ENCODE data around the gene MCTP2.

MCTP2 gene

DNA sequence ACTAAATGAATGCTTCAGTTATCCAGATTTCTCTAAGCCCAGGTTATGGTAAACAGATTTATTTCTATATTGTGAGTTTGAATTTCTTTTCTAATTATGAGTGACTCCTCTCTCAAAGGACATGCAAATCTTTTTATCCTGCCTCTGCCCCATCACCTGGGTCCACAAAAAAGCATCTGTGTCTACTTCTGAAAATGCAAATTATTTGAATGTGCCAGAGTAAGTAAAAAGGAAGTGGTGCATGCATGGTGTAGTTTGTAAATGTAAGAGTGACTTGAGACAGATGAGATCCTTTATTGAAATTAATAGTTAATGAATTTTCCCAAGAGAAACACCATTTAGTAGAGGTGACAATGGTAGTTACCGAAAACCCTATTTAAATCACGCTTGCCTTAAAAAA, 26.9 kb downstream of the MCTP2 start:
- no peak for TF ChIP-seq FOXP2 (optimal IDR thresholded peaks at IDR 0.05; ENCODE audit: borderline replicate concordance, extremely low read depth, extremely low read length, insufficient read depth)
- no peak for TF ChIP-seq POLR2AphosphoS5 (IDR thresholded peaks at IDR 0.05; ENCODE audit: low read depth, low read length)
- TF ChIP-seq TAF1 (IDR thresholded peaks at IDR 0.05; ENCODE audit: borderline replicate concordance, insufficient read depth, low read length): no peak
- no peak for TF ChIP-seq SIN3A (IDR thresholded peaks at IDR 0.05; ENCODE audit: borderline replicate concordance, insufficient read depth, low read length)
- TF ChIP-seq REST (IDR thresholded peaks at IDR 0.05; ENCODE audit: insufficient read depth in 1 of 2, low read depth in 2 of 2, low read length in 2 of 2): no peak

GRCh38 chr15:94259121-94259751, 27.9 kb downstream of the MCTP2 start:
- TF ChIP-seq FOXP2 (optimal IDR thresholded peaks at IDR 0.05; ENCODE audit: borderline replicate concordance, extremely low read depth, extremely low read length, insufficient read depth): no peak
- TF ChIP-seq TAF1 (IDR thresholded peaks at IDR 0.05; ENCODE audit: borderline replicate concordance, insufficient read depth, low read length): no peak
- no peak for TF ChIP-seq SIN3A (IDR thresholded peaks at IDR 0.05; ENCODE audit: borderline replicate concordance, insufficient read depth, low read length)
- no peak for TF ChIP-seq REST (IDR thresholded peaks at IDR 0.05; ENCODE audit: insufficient read depth in 1 of 2, low read depth in 2 of 2, low read length in 2 of 2)
- no peak for TF ChIP-seq POLR2AphosphoS5 (IDR thresholded peaks at IDR 0.05; ENCODE audit: low read depth, low read length)

DNA sequence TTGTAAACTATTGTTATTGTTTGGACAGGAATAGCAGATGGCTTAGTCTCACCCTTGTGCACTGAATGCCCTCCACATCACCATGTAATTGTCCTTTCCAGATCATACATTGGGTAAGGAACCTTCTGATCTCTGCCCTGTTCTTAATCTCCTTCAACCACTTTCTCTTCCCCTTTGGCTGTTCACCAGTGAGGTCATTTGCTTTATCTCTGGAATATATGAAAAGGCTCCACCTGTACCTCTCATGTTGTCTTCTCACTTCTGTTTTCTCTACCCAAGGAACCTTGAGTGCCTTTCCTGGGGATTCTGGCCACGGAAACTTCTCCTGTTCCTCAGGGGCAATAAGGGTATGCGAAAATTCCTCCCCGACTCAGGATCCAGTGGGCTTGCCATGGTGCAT, 28.5 kb downstream of the MCTP2 start:
- TF ChIP-seq POLR2AphosphoS5 (IDR thresholded peaks at IDR 0.05; ENCODE audit: low read depth, low read length) (no peak), SIN3A (IDR thresholded peaks at IDR 0.05; ENCODE audit: borderline replicate concordance, insufficient read depth, low read length) (no peak), TAF1 (IDR thresholded peaks at IDR 0.05; ENCODE audit: borderline replicate concordance, insufficient read depth, low read length) (no peak), FOXP2 (optimal IDR thresholded peaks at IDR 0.05; ENCODE audit: borderline replicate concordance, extremely low read depth, extremely low read length, insufficient read depth) (no peak), REST (IDR thresholded peaks at IDR 0.05; ENCODE audit: insufficient read depth in 1 of 2, low read depth in 2 of 2, low read length in 2 of 2) (no peak)

DNA sequence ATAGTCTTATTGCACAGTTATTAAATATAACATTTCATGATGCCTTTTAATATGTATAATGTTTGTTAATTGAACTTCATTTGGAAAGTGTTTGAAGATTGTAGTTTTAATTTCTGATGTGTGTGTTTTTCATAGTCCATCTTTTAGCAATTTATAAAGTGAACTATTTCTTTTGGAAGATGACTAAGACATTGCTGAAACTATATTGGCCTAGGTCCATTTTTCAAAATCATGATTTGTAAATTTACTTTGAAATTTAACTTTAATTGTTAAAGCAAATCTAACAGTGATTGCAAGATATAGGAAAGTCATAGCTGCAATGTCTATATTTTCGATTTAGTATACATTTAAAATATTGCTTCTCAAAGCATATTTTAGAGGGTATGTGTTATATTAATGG, 30.8 kb downstream of the MCTP2 start:
- TF ChIP-seq SIN3A (IDR thresholded peaks at IDR 0.05; ENCODE audit: borderline replicate concordance, insufficient read depth, low read length) (no peak), TAF1 (IDR thresholded peaks at IDR 0.05; ENCODE audit: borderline replicate concordance, insufficient read depth, low read length) (no peak), FOXP2 (optimal IDR thresholded peaks at IDR 0.05; ENCODE audit: borderline replicate concordance, extremely low read depth, extremely low read length, insufficient read depth) (no peak), POLR2AphosphoS5 (IDR thresholded peaks at IDR 0.05; ENCODE audit: low read depth, low read length) (no peak), REST (IDR thresholded peaks at IDR 0.05; ENCODE audit: insufficient read depth in 1 of 2, low read depth in 2 of 2, low read length in 2 of 2) (no peak)
